ENCODE data around the gene HS3ST4. TPM values are rescaled to one million over a fixed set of nuclear protein-coding genes. Genes with fewer than 3 reads are reported as not detected.

The HS3ST4 gene
- total RNA-seq, 1 donor, result not detected

DNA sequence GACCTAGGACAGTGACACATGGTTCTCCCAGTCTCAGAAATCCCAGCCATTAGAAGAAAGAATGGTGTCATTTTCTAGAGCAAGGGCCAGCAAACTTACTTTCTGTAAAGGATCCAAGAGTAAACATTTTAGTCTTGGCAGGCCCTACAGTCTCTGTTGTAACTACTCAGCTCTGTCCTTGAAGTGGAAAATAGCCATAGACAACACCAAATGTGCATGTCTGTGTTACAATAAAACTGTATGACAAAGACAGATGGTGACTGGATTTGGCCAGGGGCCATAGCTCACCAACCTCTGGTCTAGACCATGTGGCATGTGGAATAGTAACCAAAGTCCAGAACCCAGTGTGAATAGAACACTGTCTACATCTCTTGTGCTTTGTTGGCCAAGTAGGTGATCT is 286.5 kb downstream of the HS3ST4 start:
- DNase-seq (ENCODE audit: low read depth), result no peak
- TF ChIP-seq, protein P1, sequence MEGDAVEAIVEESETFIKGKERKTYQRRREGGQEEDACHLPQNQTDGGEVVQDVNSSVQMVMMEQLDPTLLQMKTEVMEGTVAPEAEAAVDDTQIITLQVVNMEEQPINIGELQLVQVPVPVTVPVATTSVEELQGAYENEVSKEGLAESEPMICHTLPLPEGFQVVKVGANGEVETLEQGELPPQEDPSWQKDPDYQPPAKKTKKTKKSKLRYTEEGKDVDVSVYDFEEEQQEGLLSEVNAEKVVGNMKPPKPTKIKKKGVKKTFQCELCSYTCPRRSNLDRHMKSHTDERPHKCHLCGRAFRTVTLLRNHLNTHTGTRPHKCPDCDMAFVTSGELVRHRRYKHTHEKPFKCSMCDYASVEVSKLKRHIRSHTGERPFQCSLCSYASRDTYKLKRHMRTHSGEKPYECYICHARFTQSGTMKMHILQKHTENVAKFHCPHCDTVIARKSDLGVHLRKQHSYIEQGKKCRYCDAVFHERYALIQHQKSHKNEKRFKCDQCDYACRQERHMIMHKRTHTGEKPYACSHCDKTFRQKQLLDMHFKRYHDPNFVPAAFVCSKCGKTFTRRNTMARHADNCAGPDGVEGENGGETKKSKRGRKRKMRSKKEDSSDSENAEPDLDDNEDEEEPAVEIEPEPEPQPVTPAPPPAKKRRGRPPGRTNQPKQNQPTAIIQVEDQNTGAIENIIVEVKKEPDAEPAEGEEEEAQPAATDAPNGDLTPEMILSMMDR (IDR thresholded peaks at IDR 0.05; ENCODE audit: insufficient read depth, low read depth, low read length), result no peak
- no peak overlapping the region for H3K4me3 ChIP-seq (ENCODE audit: low read depth, low read length)

DNA sequence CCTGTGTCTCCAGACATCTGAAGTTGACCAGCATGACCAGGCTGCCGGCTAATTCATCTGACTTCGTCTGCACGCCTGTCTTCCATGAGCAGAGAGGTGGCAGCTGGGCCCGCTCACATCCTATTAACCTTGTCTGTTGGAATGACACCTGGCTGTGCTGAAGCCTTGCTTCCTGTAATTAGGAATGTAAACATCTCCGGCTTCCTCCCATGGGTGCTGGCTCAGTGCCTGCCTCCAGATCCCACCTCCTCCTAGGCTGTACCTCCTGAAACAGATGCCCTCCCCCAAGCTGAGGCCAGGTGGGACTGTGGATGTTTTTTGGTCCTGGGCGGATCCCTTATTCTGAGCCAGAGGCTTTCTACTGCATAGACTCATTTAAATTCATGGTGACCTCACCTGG is 296.3 kb downstream of the HS3ST4 start:
- no peak overlapping the region for H3K4me3 ChIP-seq (ENCODE audit: low read depth, low read length)
- no peak for DNase-seq (ENCODE audit: low read depth)
- TF ChIP-seq, protein P1 (IDR thresholded peaks at IDR 0.05; ENCODE audit: insufficient read depth, low read depth, low read length), result no peak

DNA sequence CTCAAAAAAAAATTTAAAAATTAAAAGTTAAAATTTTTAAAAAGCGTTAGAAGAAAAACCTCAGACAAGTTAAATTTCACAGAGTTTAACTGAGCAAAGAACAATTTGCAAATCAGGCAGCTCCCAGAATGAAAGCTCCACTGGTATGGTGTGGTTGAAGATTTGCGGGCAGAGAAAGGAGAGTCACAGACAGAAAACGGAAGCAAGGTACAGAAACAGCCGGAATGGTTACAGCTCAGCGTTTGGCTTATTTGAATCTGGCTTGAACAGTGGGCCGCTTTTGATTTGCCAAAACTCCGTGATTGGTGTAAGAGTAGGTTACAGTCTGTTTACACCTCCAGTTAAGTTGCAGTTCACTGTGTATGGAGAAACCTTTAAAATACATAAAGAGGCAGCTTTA is 297.1 kb downstream of the HS3ST4 start:
- H3K4me3 ChIP-seq (ENCODE audit: low read depth, low read length), result no peak overlapping the region
- TF ChIP-seq, protein P1 (IDR thresholded peaks at IDR 0.05; ENCODE audit: insufficient read depth, low read depth, low read length), result no peak
- DNase-seq (ENCODE audit: low read depth), result no peak

DNA sequence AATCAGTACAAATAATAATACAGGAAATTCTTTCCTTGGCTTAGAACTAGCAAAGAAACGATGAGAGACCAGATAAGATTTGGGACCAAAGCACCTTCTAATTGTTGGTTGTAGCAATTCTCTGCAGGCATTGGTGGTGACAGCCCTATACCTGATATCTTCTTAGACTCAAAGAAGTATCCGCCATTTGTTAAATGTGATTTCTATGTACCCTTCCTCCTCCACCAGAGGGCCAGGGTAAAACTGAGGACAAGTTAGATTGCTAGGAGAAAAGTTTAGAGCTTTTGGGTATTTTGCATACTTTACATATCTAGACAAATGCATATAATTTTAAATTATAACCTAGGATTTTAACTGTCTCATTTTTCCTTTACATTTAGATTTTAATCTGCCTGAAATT is 304.3 kb downstream of the HS3ST4 start:
- H3K4me3 ChIP-seq (ENCODE audit: low read depth, low read length), result no peak overlapping the region
- DNase-seq (ENCODE audit: low read depth), result no peak
- TF ChIP-seq, protein P1 (IDR thresholded peaks at IDR 0.05; ENCODE audit: insufficient read depth, low read depth, low read length), result no peak

DNA sequence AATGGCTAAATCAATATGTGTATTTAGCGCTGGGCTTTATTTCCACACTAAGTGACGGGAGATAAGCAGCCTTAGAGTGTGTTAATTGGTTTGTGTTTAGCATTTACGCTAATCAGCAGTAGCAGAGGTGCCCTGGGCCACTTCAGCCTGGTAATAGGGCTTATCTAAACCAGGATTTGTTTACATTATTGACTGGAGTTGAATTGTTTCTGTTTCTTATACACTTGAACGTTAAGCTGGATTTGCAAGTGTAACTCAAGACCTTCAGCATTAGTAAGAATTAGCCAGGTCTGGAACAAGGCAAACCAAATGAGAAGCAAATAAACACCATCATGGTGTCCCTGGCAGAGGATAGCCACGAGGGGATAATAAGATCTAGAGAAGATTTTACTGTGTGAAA is 313.6 kb downstream of the HS3ST4 start:
- H3K4me3 ChIP-seq (ENCODE audit: low read depth, low read length), result no peak overlapping the region
- DNase-seq (ENCODE audit: low read depth), result no peak
- TF ChIP-seq, protein P1 (IDR thresholded peaks at IDR 0.05; ENCODE audit: insufficient read depth, low read depth, low read length), result no peak

DNA sequence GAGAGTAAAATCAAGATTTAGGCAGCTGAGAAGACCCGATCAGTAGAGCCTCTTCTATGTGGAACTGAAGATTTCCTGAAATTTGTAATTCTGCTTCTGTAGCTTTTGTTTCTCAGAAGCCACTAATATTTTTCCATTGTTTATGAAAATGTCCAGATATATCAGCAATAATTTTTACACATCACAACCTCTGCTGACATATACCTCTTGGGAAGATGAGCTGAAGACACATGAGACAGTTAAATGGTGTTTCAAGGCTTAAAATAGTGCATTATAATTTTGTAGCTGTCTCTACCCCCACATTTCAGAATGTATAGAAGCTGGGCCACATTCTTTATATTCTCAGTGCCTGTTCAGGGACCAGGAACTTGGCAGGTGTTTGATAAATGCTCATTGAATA is 320.6 kb downstream of the HS3ST4 start:
- no peak overlapping the region for H3K4me3 ChIP-seq (ENCODE audit: low read depth, low read length)
- DNase-seq (ENCODE audit: low read depth), result no peak
- TF ChIP-seq, protein P1 (IDR thresholded peaks at IDR 0.05; ENCODE audit: insufficient read depth, low read depth, low read length), result no peak

DNA sequence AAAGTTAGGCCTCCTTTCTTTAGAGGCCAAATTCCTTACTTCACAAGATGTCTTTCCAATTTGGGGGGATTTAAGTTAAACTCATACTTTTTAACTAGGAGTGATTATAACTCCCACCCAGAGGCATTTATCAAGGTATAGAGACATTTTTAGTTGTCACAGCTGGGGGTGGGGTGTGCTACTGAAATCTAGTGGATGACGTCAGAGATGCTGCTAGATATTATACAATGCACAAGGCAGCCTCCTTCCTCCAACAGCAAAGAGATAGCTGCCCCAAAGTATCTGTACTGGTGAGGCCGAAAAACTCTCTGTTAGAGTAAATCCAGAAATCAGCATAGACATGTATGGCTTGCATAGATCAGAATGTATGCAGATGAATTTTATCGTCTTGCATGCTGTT is 324.0 kb downstream of the HS3ST4 start:
- no peak overlapping the region for H3K4me3 ChIP-seq (ENCODE audit: low read depth, low read length)
- no peak for DNase-seq (ENCODE audit: low read depth)
- TF ChIP-seq, protein P1 (IDR thresholded peaks at IDR 0.05; ENCODE audit: insufficient read depth, low read depth, low read length), result no peak

Measured in fibroblast of villous mesenchyme (primary cell).